ENCODE measurements around the gene RAP1GAP. TPM values are rescaled to one million over a fixed set of nuclear protein-coding genes. Genes with fewer than 3 reads are reported as not detected.
"Not testable (repeated sequence)": the region's sequence is repeated elsewhere in the genome, so short reads cannot be mapped to it uniquely, and the experiment has no call there.

The RAP1GAP gene
- total RNA-seq, 2 experiments from 2014 or later, result 0.17 to 0.32 TPM

DNA sequence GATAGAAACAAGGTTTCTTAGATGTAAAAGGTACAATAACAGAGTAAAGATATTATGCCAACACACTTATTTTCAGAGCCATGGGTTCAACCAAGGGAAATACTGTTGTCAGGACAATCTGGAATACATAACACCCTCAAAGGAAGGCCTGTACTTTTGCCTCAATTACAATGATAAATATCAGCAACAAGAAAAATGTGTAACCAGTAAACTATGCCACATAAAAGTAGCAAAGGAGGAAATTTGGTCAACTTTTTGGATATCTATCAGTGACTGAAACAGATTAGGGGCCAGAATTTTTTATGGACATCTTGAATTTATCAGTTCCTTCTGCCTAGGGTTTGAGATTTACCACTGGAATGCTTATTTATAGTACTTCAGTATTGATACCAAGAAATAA is 24.6 kb upstream of the RAP1GAP start:
- no peaks in the 10 kb centered on the region for H3K27me3 Mint-ChIP-seq
- CTCF ChIA-PET, result interaction anchor here (0.7 kb wide), 1 partner anchor 1048 kb away, joined by 4 read pairs; no protein-coding TSS in a partner anchor
- H3K4me3 Mint-ChIP-seq, result no peak overlapping the region
- H3K27ac Mint-ChIP-seq, result no peak overlapping the region
- peaks cover 5% of the 10 kb centered on the region for H3K4me1 Mint-ChIP-seq
- H3K9me3 Mint-ChIP-seq, result no peaks in the 10 kb centered on the region
- POLR2A ChIA-PET, result no interaction called here
- peaks cover 42% of the 10 kb centered on the region for H3K36me3 Mint-ChIP-seq (ENCODE audit: low read depth)
- no peak for DNase-seq

DNA sequence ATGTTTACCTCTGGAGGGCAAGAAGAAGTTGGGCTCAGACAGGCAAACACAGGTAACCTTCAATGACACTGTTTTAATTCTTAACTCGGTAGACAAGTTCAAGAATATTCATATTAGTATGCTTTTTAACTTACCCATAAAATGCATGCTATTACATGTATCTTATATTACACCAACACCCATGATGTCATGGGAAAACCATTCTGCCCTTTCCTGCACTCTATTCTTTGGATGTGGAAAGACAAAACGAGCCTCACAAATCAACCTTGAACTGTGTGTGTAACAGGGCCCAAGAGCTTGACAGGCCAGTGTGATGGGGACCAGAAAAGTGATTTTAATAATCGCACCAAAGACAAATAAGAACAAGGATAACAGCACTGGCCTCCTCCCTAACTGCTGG is 22.6 kb upstream of the RAP1GAP start:
- Mint-ChIP-seq H3K27me3 (no peaks in the 10 kb centered on the region), H3K27ac (no peak overlapping the region), H3K9me3 (no peaks in the 10 kb centered on the region), H3K36me3 (ENCODE audit: low read depth) (peaks cover 48% of the 10 kb centered on the region), H3K4me3 (no peak overlapping the region), H3K4me1 (peaks cover 3% of the 10 kb centered on the region)
- ChIA-PET CTCF (interaction anchor here (1.0 kb wide), 1 partner anchor 10 kb away, joined by 3 read pairs; no protein-coding TSS in a partner anchor), POLR2A (no interaction called here)
- DNase-seq, result no peak

DNA sequence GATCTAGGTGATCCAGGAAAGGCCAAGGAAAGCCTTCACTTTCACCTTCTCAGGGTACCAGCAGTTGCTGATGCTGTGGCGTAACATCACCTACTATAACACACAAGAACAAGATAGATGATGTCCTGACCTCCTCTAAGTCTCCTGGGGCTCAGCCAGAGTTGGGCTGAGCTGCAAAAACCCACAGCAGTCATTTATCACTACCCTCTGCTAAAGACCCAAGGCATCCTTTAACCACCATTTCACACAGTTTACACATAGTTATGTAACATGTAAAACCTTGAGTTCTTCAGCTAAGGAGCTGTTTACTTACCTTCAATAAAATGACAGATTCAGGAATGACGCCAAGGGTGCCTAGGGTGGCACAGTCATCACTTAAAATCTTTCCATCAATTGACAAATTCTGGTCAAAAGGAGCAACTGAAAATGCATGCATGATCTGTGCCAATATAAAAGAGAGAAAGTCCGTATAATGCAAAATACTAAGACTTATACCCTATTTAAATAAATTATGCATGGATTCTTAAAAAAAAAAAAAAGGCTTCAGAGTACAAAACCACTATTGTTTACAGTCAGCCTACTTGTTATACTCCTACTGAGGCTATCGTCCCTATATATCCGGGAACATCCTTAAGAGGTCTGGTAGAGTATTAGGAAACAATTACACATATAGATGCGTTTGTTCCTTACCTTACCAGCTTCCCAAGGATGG is 20.7 kb upstream of the RAP1GAP start:
- Mint-ChIP-seq H3K9me3 (no peaks in the 10 kb centered on the region), H3K4me1 (peaks cover 3% of the 10 kb centered on the region), H3K4me3 (no peak overlapping the region), H3K27me3 (no peaks in the 10 kb centered on the region), H3K36me3 (ENCODE audit: low read depth) (peaks cover 62% of the 10 kb centered on the region), H3K27ac (no peak overlapping the region)
- no peak for DNase-seq
- POLR2A ChIA-PET, result no interaction called here
- CTCF ChIA-PET, result interaction anchor here (1.2 kb wide), 1 partner anchor 32 kb away, joined by 4 read pairs; no protein-coding TSS in a partner anchor

DNA sequence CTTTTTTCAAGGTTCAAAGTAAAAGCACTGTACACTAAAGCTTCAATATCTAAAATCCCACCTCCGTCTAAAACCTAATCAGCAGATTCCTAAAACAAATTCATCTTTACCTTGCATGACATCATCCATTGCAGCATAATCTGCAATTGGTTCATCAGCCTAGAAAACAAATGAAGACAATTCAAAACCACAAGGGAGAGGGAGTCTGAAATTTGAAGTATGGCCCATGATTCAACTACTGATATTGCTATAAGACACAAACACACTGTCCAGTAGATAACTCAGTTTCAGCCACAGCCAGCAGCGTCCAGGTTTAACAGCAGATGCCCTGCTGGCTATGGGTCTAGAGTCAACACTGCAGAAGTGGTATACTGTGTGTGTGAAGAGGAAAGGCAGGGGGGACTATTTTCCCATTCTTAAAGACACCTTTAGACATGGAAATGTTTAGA is 17.9 kb upstream of the RAP1GAP start:
- no peaks in the 10 kb centered on the region for H3K9me3 Mint-ChIP-seq
- no peak for DNase-seq
- H3K27ac Mint-ChIP-seq, result no peak overlapping the region
- H3K4me1 Mint-ChIP-seq, result peaks cover 3% of the 10 kb centered on the region
- no peak overlapping the region for H3K4me3 Mint-ChIP-seq
- ChIA-PET CTCF (no interaction called here), POLR2A (no interaction called here)
- H3K27me3 Mint-ChIP-seq, result no peaks in the 10 kb centered on the region
- peaks cover 60% of the 10 kb centered on the region for H3K36me3 Mint-ChIP-seq (ENCODE audit: low read depth)

DNA sequence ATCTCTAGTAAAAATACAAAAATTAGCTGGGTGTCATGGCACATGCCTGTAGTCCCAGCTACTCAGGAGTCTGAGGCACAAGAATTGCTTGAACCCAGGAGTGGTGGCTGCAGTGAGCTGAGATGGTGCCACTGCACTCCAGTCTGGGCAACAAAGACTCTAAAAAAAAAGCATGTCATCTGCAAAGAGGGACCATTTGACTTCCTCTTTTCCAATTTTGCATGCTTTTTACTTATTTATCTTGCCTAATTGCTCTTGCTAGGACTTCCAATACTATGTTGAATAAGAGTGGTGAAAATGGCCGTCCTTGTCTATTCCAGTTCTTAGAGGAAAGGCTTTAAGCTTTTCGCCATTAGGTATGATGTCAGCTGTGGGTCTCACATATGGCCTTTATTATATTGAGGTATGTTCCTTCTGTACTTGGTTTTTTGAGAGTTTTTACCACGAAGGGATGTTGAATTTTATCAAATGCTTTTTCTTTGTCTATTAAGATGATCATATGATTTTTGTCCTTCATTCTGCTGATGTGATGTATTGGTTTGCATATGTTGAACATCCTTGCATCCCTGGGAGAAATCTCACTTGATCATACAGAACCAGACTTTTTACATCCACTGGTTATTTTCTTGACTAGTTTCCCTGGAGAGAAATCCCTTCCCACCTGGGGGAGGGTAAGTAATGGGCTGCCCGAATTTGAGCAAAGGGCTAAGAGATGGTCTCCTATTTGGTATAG is 17.0 kb upstream of the RAP1GAP start:
- Mint-ChIP-seq H3K36me3 (ENCODE audit: low read depth) (peaks cover 58% of the 10 kb centered on the region), H3K27me3 (no peaks in the 10 kb centered on the region), H3K27ac (no peak overlapping the region), H3K4me3 (no peak overlapping the region), H3K9me3 (no peaks in the 10 kb centered on the region), H3K4me1 (peaks cover 3% of the 10 kb centered on the region)
- ChIA-PET POLR2A (no interaction called here), CTCF (no interaction called here)
- DNase-seq, result no peak

DNA sequence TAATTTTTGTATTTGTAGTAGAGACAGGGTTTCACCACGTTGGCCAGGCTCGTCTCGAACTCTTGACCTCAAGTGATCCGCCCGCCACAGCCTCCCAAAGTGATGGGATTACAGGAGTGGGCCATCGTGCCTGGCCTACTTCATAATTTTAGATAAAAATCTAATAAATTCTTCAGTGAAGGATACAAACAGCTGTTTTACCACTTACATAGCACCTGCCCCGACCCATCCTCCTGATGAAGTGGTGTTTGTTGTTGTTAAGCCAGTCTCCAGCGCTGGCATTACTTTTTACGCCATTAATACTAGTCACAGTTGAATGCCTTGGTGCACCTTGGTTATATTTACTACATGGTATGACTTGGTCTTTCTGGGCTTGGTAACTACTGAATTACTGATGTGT is 12.3 kb upstream of the RAP1GAP start:
- H3K4me1 Mint-ChIP-seq, result no peaks in the 10 kb centered on the region
- peaks cover 43% of the 10 kb centered on the region for H3K36me3 Mint-ChIP-seq (ENCODE audit: low read depth)
- CTCF ChIA-PET, result interaction anchor here (1.6 kb wide), 1 partner anchor 11 kb away, joined by 3 read pairs; no protein-coding TSS in a partner anchor
- POLR2A ChIA-PET, result no interaction called here
- H3K27ac Mint-ChIP-seq, result no peak overlapping the region
- no peak overlapping the region for H3K4me3 Mint-ChIP-seq
- no peaks in the 10 kb centered on the region for H3K9me3 Mint-ChIP-seq
- no peak for DNase-seq
- no peaks in the 10 kb centered on the region for H3K27me3 Mint-ChIP-seq

DNA sequence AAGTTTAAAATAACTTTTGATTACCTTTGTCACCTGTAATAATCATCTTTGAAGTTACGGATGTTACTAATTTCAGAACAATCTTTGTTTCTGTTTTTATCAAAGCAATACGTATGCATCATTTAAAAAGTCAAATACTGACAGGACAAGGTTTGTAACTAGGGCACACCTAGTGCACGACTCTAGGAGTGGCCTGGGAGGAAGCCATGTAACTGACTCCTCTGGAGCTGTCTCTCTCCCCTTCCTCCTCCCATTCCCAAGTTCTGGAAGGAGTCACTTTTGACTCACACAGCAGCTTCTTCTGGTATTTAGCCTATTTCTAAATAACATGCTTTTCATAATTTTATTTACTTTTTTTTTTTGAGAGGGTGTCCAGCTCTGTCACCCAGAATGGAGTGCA is 11.8 kb upstream of the RAP1GAP start:
- Mint-ChIP-seq H3K27me3 (no peaks in the 10 kb centered on the region), H3K36me3 (ENCODE audit: low read depth) (peaks cover 38% of the 10 kb centered on the region), H3K27ac (no peak overlapping the region), H3K4me3 (no peak overlapping the region), H3K9me3 (no peaks in the 10 kb centered on the region), H3K4me1 (no peaks in the 10 kb centered on the region)
- no peak for DNase-seq
- ChIA-PET CTCF (interaction anchor here (0.6 kb wide), 3 partner anchors 365 to 982 kb away, joined by 3 to 4 read pairs (median 3); no protein-coding TSS in a partner anchor), POLR2A (no interaction called here)

DNA sequence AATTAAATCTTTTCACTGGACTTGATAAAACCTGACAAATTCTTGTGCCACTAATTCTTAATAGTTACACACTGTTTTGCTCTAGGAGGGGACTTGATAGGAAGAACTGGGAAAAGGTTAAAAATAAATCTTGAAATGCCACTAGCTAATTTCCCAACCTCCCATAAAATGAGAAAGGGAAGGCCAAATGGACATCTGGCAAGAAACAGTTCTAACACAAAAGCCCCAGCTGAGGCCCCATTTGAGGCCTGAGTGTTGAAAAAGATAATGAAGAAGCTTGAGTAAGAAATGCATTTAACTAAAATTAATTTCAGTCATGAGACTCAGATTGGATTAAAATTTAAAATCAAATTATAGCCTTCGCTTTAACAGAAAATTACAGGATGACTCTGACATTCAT is 11.2 kb upstream of the RAP1GAP start:
- Mint-ChIP-seq H3K4me3 (no peak overlapping the region), H3K27ac (no peak overlapping the region), H3K4me1 (no peaks in the 10 kb centered on the region), H3K9me3 (no peaks in the 10 kb centered on the region), H3K27me3 (no peaks in the 10 kb centered on the region), H3K36me3 (ENCODE audit: low read depth) (peaks cover 33% of the 10 kb centered on the region)
- DNase-seq, result no peak
- ChIA-PET CTCF (interaction anchor here (0.6 kb wide), 3 partner anchors 366 to 982 kb away, joined by 3 to 4 read pairs (median 3); no protein-coding TSS in a partner anchor), POLR2A (no interaction called here)

DNA sequence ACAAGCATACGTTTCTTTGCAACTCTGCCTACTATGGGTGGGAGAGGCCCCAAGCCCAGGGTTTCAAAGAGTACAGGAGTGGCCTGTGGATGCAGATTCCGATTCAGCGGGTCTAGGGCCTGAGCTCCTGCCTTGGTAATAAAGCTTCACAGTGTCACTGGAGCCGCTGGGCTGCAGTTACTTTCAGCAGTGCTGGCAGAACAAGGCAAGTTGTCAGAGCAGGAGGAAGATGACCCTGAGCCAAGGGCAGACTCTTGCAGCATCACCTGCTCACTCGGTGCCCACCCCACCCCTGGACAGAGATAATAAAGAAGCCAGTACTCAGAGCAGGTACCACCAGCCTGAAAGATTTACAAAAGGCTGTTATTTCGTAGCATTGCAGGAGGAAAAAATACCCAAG is 8.0 kb upstream of the RAP1GAP start:
- no peak overlapping the region for H3K27ac Mint-ChIP-seq
- no peak for DNase-seq
- no peaks in the 10 kb centered on the region for H3K27me3 Mint-ChIP-seq
- H3K4me1 Mint-ChIP-seq, result peaks cover 2% of the 10 kb centered on the region
- POLR2A ChIA-PET, result no interaction called here
- H3K4me3 Mint-ChIP-seq, result no peak overlapping the region
- CTCF ChIA-PET, result interaction anchor here (1.2 kb wide), 1 partner anchor 56 kb away, joined by 3 read pairs; no protein-coding TSS in a partner anchor
- peaks cover 17% of the 10 kb centered on the region for H3K36me3 Mint-ChIP-seq (ENCODE audit: low read depth)
- no peaks in the 10 kb centered on the region for H3K9me3 Mint-ChIP-seq

DNA sequence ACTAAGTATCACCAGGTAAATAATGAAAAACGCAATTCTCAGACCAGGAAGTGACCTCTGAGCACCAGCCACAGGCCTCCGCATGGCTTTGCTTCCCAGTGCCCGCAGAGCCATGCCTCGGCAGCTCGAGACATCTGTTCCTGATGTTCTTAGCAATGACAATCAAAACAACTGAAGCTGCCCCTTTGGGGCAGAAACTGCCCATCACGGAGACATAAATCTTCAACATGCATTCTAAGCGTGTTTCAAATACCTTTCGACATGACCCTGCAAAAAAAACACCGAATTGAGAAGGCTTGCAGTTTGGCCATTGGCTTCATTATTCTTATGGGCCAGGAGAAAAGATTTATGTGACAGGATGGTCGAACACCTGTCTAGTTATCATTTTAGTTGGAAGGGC is 5.8 kb upstream of the RAP1GAP start:
- H3K9me3 Mint-ChIP-seq, result no peaks in the 10 kb centered on the region
- no peak for DNase-seq
- ChIA-PET CTCF (no interaction called here), POLR2A (no interaction called here)
- H3K27ac Mint-ChIP-seq, result no peak overlapping the region
- peaks cover 13% of the 10 kb centered on the region for H3K36me3 Mint-ChIP-seq (ENCODE audit: low read depth)
- H3K27me3 Mint-ChIP-seq, result peaks cover 11% of the 10 kb centered on the region
- peaks cover 2% of the 10 kb centered on the region for H3K4me1 Mint-ChIP-seq
- H3K4me3 Mint-ChIP-seq, result no peak overlapping the region

DNA sequence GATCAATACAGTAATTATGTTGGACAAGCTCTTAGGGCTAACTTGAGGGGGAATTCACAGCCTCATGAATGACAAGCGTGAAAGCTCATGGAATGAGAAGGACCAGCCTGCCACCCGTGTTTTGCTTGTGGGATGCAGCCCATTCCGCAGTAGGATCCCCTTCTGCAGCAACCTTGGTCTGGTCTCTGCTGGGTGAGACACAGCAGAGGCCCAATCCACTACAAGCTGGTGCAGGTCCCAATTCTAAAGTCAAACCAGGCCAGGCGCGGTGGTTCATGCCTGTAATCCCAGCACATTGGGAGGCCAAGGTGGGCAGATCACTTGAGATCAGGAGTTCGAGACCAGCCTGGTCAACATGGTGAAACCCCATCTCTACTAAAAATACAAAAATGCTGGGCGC is 4.7 kb upstream of the RAP1GAP start:
- H3K4me3 Mint-ChIP-seq; CTCF ChIA-PET; H3K27ac Mint-ChIP-seq; H3K36me3 Mint-ChIP-seq (ENCODE audit: low read depth); H3K9me3 Mint-ChIP-seq; DNase-seq; POLR2A ChIA-PET; H3K4me1 Mint-ChIP-seq: not testable (repeated sequence)
- H3K27me3 Mint-ChIP-seq, result peaks cover 16% of the 10 kb centered on the region

DNA sequence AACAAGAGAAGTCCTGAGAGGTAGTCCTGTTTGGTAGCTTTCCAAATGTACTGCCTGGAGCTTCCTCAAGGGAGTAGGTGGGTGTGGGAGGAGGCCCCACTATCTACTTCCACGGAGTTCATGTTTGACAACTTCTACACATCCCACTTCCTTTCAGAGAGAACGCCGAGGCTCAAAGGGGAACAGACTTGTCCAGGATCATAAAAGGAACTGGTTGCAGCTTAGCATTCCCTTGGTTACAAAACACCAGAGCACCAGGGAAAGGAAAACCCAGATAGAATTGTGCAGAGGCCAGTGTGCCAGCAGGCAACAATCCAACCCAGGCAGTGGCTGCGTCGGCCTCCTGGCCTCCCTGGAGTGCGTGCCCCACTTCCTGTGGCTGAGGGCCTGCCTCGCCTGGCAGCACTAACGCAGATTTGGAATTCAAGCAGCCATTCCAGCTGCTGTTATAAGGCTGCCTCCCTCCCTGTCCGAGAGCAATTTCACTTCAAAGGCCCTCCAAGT is 4.2 kb upstream of the RAP1GAP start:
- no peak overlapping the region for H3K4me3 Mint-ChIP-seq
- peaks cover 2% of the 10 kb centered on the region for H3K36me3 Mint-ChIP-seq (ENCODE audit: low read depth)
- H3K4me1 Mint-ChIP-seq, result peaks cover 2% of the 10 kb centered on the region
- ChIA-PET CTCF (interaction anchor here (0.6 kb wide), 1 partner anchor 79 kb away, joined by 3 read pairs; no protein-coding TSS in a partner anchor), POLR2A (no interaction called here)
- H3K27ac Mint-ChIP-seq, result no peak overlapping the region
- peaks cover 17% of the 10 kb centered on the region for H3K27me3 Mint-ChIP-seq
- no peak for DNase-seq
- H3K9me3 Mint-ChIP-seq, result no peaks in the 10 kb centered on the region
